Gastroesophageal sphincter (tissue), 3 donors: ENCODE data around the gene TMEM232.

Experiments
- POLR2AphosphoS5 ChIP-seq: sonication (generic); formaldehyde crosslinking; IDR thresholded peaks from one replicate; pipeline ENCODE4 v1.6.1; 2017; ENCODE audit warnings: antibody characterized with exemption
- TF ChIP-seq, protein P1 (sequence below), 4 experiments: fragments of 200-600 bp in 2 of 4; fragments of 450-650 bp in 2 of 4; sonication (generic) in 1 of 4; IDR thresholded peaks; one replicate each; pipeline ENCODE4 v1.5.1; 2017 to 2019; ENCODE audit warnings: antibody characterized with exemption in 4 of 4, mild to moderate bottlenecking in 2 of 4, moderate library complexity in 2 of 4

DNA sequence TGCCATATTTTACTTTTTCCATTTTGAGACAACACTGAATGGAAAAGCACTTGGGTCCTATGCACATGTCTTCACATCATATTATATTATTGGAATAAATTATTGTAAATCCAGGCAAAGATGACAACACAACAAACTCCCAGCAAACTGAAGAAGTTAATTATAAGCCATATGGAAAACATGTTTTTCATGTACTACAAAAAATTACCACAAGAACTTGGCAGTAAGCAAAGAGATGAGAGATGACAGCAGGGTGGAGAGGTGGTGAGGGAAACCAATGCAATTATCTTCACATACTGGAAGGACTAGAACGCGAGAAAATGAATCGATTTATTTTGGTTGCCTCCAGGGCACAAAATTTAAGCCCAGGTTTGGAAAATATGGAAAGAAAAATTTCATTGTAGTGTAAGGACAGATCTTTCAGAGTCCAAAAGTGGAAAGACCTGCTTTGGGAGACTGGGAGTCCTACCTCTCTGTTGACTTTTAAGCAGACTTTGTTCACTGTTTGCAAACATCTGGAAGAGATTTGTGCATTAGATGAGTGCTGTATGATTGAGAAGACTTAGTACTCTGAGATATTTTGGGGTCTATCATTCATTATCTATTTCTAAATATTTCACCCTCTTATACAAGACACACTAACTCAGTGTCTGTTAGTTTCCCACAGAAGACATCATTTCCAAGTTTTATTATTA, 138.0 kb downstream of the TMEM232 start:
- TF ChIP-seq, protein P1, sequence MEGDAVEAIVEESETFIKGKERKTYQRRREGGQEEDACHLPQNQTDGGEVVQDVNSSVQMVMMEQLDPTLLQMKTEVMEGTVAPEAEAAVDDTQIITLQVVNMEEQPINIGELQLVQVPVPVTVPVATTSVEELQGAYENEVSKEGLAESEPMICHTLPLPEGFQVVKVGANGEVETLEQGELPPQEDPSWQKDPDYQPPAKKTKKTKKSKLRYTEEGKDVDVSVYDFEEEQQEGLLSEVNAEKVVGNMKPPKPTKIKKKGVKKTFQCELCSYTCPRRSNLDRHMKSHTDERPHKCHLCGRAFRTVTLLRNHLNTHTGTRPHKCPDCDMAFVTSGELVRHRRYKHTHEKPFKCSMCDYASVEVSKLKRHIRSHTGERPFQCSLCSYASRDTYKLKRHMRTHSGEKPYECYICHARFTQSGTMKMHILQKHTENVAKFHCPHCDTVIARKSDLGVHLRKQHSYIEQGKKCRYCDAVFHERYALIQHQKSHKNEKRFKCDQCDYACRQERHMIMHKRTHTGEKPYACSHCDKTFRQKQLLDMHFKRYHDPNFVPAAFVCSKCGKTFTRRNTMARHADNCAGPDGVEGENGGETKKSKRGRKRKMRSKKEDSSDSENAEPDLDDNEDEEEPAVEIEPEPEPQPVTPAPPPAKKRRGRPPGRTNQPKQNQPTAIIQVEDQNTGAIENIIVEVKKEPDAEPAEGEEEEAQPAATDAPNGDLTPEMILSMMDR (IDR thresholded peaks at IDR 0.05) = no peak
- no peak for TF ChIP-seq POLR2AphosphoS5
